Measurements from ENCODE around the gene POLR1E.
A peak's percentile ranks its signal among the peaks of the same experiment; 100 is the strongest.

POLR1E gene

GRCh38 chr9:37503736-37504135 is 18.0 kb downstream of the POLR1E start:
- H3K27me3 ChIP-seq (ENCODE audit: insufficient read depth, poor library complexity, severe bottlenecking): no peaks in the 10 kb centered on the region
- TF ChIP-seq GABPA (IDR thresholded peaks at IDR 0.05; ENCODE audit: low read depth): no peak
- TF ChIP-seq SPI1 (IDR thresholded peaks at IDR 0.05; ENCODE audit: borderline replicate concordance, low read depth): no peak
- TF ChIP-seq REST (IDR thresholded peaks at IDR 0.05; ENCODE audit: insufficient replicate concordance, low read depth): no peak
- TF ChIP-seq POLR2AphosphoS5 (IDR thresholded peaks at IDR 0.05; ENCODE audit: low read depth): no peak
- no peak for TF ChIP-seq CTCF (IDR thresholded peaks at IDR 0.05; ENCODE audit: insufficient read depth, low read length)
- no peak overlapping the region for H3K4me3 ChIP-seq (replicated peaks; ENCODE audit: insufficient read depth, low read length)
- DNase-seq (ENCODE audit: low read depth in 1 of 2, low spot score in 1 of 2): no peak
- H3K27ac ChIP-seq (replicated peaks): no peak overlapping the region

GRCh38 chr9:37504605-37505004 is 18.9 kb downstream of the POLR1E start:
- no peak for TF ChIP-seq REST (IDR thresholded peaks at IDR 0.05; ENCODE audit: insufficient replicate concordance, low read depth)
- TF ChIP-seq POLR2AphosphoS5 (IDR thresholded peaks at IDR 0.05; ENCODE audit: low read depth): peak; percentile 38; the same call in 1 of the 2 replicates
- no peak for DNase-seq (ENCODE audit: low read depth in 1 of 2, low spot score in 1 of 2)
- H3K4me3 ChIP-seq (replicated peaks; ENCODE audit: insufficient read depth, low read length): no peak overlapping the region
- no peaks in the 10 kb centered on the region for H3K27me3 ChIP-seq (ENCODE audit: insufficient read depth, poor library complexity, severe bottlenecking)
- no peak overlapping the region for H3K27ac ChIP-seq (replicated peaks)

GRCh38 chr9:37507566-37508134 is 21.9 kb downstream of the POLR1E start:
- no peaks in the 10 kb centered on the region for H3K27me3 ChIP-seq (ENCODE audit: insufficient read depth, poor library complexity, severe bottlenecking)
- no peak overlapping the region for H3K27ac ChIP-seq (replicated peaks)
- H3K4me3 ChIP-seq (replicated peaks; ENCODE audit: insufficient read depth, low read length): no peak overlapping the region
- no peak for DNase-seq (ENCODE audit: low read depth in 1 of 2, low spot score in 1 of 2)
- TF ChIP-seq REST (IDR thresholded peaks at IDR 0.05; ENCODE audit: insufficient replicate concordance, low read depth) (no peak), CTCF (IDR thresholded peaks at IDR 0.05; ENCODE audit: insufficient read depth, low read length) (no peak), SPI1 (IDR thresholded peaks at IDR 0.05; ENCODE audit: borderline replicate concordance, low read depth) (no peak), GABPA (IDR thresholded peaks at IDR 0.05; ENCODE audit: low read depth) (no peak), POLR2AphosphoS5 (IDR thresholded peaks at IDR 0.05; ENCODE audit: low read depth) (no peak; the same call in 1 of the 2 replicates)

Data from HL-60 (cell line).